K562 (cell line): ENCODE measurements around the gene ZFX. TPM values are rescaled to one million over a fixed set of nuclear protein-coding genes. Genes with fewer than 3 reads are reported as not detected.

Experiments
- ATAC-seq: fragments of 200-7000 bp; cut with Tn5 transposase; 3 replicates; pipeline ENCODE4 v1.9.1; 2020; ENCODE audit warnings: moderate library complexity
- BruUV-seq: library from RNA; stranded (reverse); fragments of 400-500 nt; replicated peaks from 2 replicates; lab custom pipeline; 2021; lab: Mats Ljungman, UMichigan
- CTCF ChIA-PET: fragments of 300-600 bp; formaldehyde crosslinking; extraction: SDS; loops from one replicate; lab custom pipeline; 2021; ENCODE audit warnings: low intra/inter-chr PET ratio; lab: Yijun Ruan, JAX
- POLR2A ChIA-PET: fragments of 300-600, 350-650 bp; sonication (Branson Sonifier 250); formaldehyde crosslinking; extraction: SDS; loops from one replicate; lab custom pipeline; 2021; ENCODE audit warnings: antibody characterized with exemption, inconsistent platforms; lab: Yijun Ruan, JAX
- DNase-seq, 4 experiments: peaks; one replicate each; pipeline versions ENCODE4 v3.0.0 to v3.0.0-alpha.2; 2011 to 2018; ENCODE audit warnings: low spot score in 3 of 4, mixed read lengths in 3 of 4; ENCODE audit errors: extremely low read depth in 1 of 4
- FAIRE-seq: peaks from 2 replicates; lab custom pipeline; 2011; peaks lifted over from hg19 to GRCh38; lab: Jason Lieb, UNC
- H2AFZ ChIP-seq: 2 replicates; pipeline ENCODE4 v1.6.0; 2011; ENCODE audit warnings: low read depth, low read length, control low read depth, inconsistent platforms
- H3K27ac ChIP-seq: fragments of 200-600 bp; 3 replicates; pipeline ENCODE4 v1.8.0; 2011; ENCODE audit warnings: low read depth, mild to moderate bottlenecking, control low read depth, inconsistent platforms, low read length, moderate library complexity, mixed read lengths; ENCODE audit errors: extremely low read depth
- H3K27me3 ChIP-seq, 2 experiments: fragments of 300-600 bp in 1 of 2; 2 replicates in 1 of 2; 3 replicates in 1 of 2; pipeline versions ENCODE4 v1.6.0 to v1.8.0; 2011; ENCODE audit warnings: inconsistent platforms in 2 of 2, low read length in 2 of 2, mild to moderate bottlenecking in 1 of 2, mixed read lengths in 1 of 2, moderate library complexity in 1 of 2; ENCODE audit not compliant: control insufficient read depth in 2 of 2, insufficient read depth in 2 of 2
- H3K36me3 ChIP-seq: fragments of 300-600 bp; 3 replicates; pipeline ENCODE4 v1.8.0; 2011; ENCODE audit warnings: mild to moderate bottlenecking, low read length, inconsistent platforms; ENCODE audit not compliant: control insufficient read depth, insufficient read depth
- H3K4me1 ChIP-seq, 2 experiments: fragments of 200-600 bp in 1 of 2; replicated peaks in 1 of 2; 2 replicates in 1 of 2; 3 replicates in 1 of 2; pipeline versions ENCODE4 v1.5.1 to v1.8.0; 2011; ENCODE audit warnings: inconsistent platforms in 2 of 2, low read length in 2 of 2, mild to moderate bottlenecking in 1 of 2, mixed read lengths in 1 of 2, moderate library complexity in 1 of 2; ENCODE audit not compliant: control insufficient read depth in 2 of 2, insufficient read depth in 2 of 2
- H3K4me2 ChIP-seq: 2 replicates; pipeline ENCODE4 v1.6.1; 2011; ENCODE audit warnings: low read length, control low read depth, inconsistent platforms, mixed read lengths; ENCODE audit not compliant: insufficient read depth
- H3K4me3 ChIP-seq: fragments of 200-600 bp; sonication (generic), shearing (Covaris generic); 2 replicates; pipeline ENCODE4 v1.5.1; 2016; ENCODE audit warnings: control low read depth, inconsistent platforms
- H3K79me2 ChIP-seq: fragments of 200-600 bp; 3 replicates; pipeline ENCODE4 v1.8.0; 2011; ENCODE audit warnings: low read length, inconsistent platforms; ENCODE audit not compliant: control insufficient read depth, insufficient read depth
- H3K9ac ChIP-seq, 2 experiments: 2 replicates each; pipeline versions ENCODE4 v1.6.0 to v1.6.1; 2011; ENCODE audit warnings: low read depth in 2 of 2, low read length in 2 of 2, control low read depth in 1 of 2, inconsistent platforms in 1 of 2, mild to moderate bottlenecking in 1 of 2, mixed read lengths in 1 of 2; ENCODE audit not compliant: insufficient read depth in 1 of 2
- H3K9me1 ChIP-seq: one replicate; pipeline ENCODE4 v1.6.0; 2011; ENCODE audit warnings: inconsistent platforms, mild to moderate bottlenecking, low read length, moderate library complexity; ENCODE audit not compliant: control insufficient read depth, insufficient read depth
- H3K9me3 ChIP-seq: replicated peaks from 2 replicates; pipeline ENCODE4 v1.5.1; 2011; ENCODE audit warnings: low read depth, low read length, inconsistent platforms; ENCODE audit not compliant: control insufficient read depth, insufficient read depth
- H4K20me1 ChIP-seq: replicated peaks from 2 replicates; pipeline ENCODE4 v1.6.1; 2011; ENCODE audit warnings: low read length, inconsistent platforms, mixed read lengths; ENCODE audit not compliant: control insufficient read depth, insufficient read depth
- CBFB ChIP-seq: sonication (generic); formaldehyde crosslinking; IDR thresholded peaks from 2 replicates; pipeline ENCODE4 v1.4.0; 2020; ENCODE audit warnings: mild to moderate bottlenecking, missing genetic modification reagents
- DACH1 ChIP-seq: fragments of 450-650 bp; IDR thresholded peaks from 2 replicates; pipeline ENCODE4 v1.6.1; 2018; ENCODE audit not compliant: partially characterized antibody
- DEAF1 ChIP-seq: fragments of 450-650 bp; formaldehyde crosslinking; IDR thresholded peaks from 2 replicates; pipeline ENCODE4 v1.4.0; 2020; ENCODE audit warnings: mild to moderate bottlenecking, moderate library complexity
- GTF2B ChIP-seq: IDR thresholded peaks from 2 replicates; pipeline ENCODE4 v1.6.1; 2011; ENCODE audit not compliant: insufficient read length; ENCODE audit errors: extremely low read depth
- NONO ChIP-seq, 2 experiments: fragments of 200-400 bp in 1 of 2; fragments of 450-650 bp in 1 of 2; formaldehyde crosslinking in 1 of 2; IDR thresholded peaks; 2 replicates each; pipeline ENCODE4 v1.6.1; 2017; ENCODE audit warnings: low read depth in 2 of 2, mild to moderate bottlenecking in 2 of 2, moderate library complexity in 2 of 2, low read length in 1 of 2
- SPI1 ChIP-seq: IDR thresholded peaks from 2 replicates; pipeline ENCODE4 v1.6.1; 2011; ENCODE audit warnings: low read depth, low read length, control low read depth, borderline replicate concordance
- TEAD2 ChIP-seq: fragments of 450-650 bp; IDR thresholded peaks from 2 replicates; pipeline ENCODE4 v1.6.1; 2016; ENCODE audit warnings: missing genetic modification characterization, control low read depth, missing compliant biosample characterization
- ZBTB26 ChIP-seq: fragments of 450-650 bp; formaldehyde crosslinking; IDR thresholded peaks from 2 replicates; pipeline ENCODE4 v1.4.0; 2022; ENCODE audit warnings: missing genetic modification characterization
- ZNF589 ChIP-seq: fragments of 200-800 bp; sonication (Bioruptor generic); IDR thresholded peaks from 2 replicates; pipeline ENCODE4 v1.6.1; 2016; ENCODE audit warnings: low read depth, missing genetic modification characterization, missing compliant biosample characterization
- in situ Hi-C: fragments of 300-500 bp; cut with MboI; formaldehyde crosslinking; loops from 4 replicates; pipeline ENCODE4 v1.15.0; 2018; ENCODE audit warnings: inconsistent platforms, mixed read lengths
- intact Hi-C: fragments of 100-400 bp; cut with micrococcal nuclease; formaldehyde crosslinking; loops from 2 replicates; pipeline ENCODE4 v1.14.2; 2022
- polyA plus RNA-seq, 8 experiments: library from polyadenylated mRNA; depleted of rRNA in 4 of 8; stranded (reverse) in 5 of 8; unstranded in 3 of 8; fragments of >200 nt; fragmentation: Nextera tagmentation in 2 of 8; fragmentation: Illumina TruSeq in 1 of 8; extraction: Ambion mirVana in 2 of 8; extraction: Trizol in 1 of 8; gene quantifications; 2 replicates each; pipeline versions ENCODE4 v1.2.1 to v1.2.3, GENCODE V29; 2011 to 2014; ENCODE audit warnings: inconsistent platforms in 1 of 8, missing spikeins in 1 of 8
- total RNA-seq, 7 experiments: library from RNA; depleted of rRNA in 6 of 7; stranded (reverse); fragments of >200 nt in 6 of 7; fragmentation: Illumina TruSeq in 2 of 7; extraction: Trizol in 2 of 7; gene quantifications; 2 replicates each; pipeline versions ENCODE4 v1.2.1 to v1.2.3, GENCODE V29; 2011 to 2021; ENCODE audit warnings: low replicate concordance in 1 of 7

The ZFX gene
- total and polyA plus RNA-seq, 9 of the 15 experiments (the other 6 are each of a cell fraction or from before 2014, with no cell fraction given): 5.3 to 25.2 (median 11.4) TPM

- Histone ChIP-seq H3K9me1 (no peaks in the 10 kb centered on the region), H3K4me1 (peaks cover 12 to 25% of the 10 kb centered on the region in 2 experiments; a peak in 4 of 5 replicates), H3K4me2 (no peak overlapping the region), H2AFZ (no peak overlapping the region), H3K27ac (no peak overlapping the region), H3K36me3 (no peaks in the 10 kb centered on the region), H3K4me3 (no peak overlapping the region), H3K9ac (no peak overlapping the region), H4K20me1 (no peaks in the 10 kb centered on the region), H3K27me3 (no peaks in the 10 kb centered on the region), H3K9me3 (no peaks in the 10 kb centered on the region), H3K79me2 (no peaks in the 10 kb centered on the region)
- ATAC-seq: no peak
- no peak for TF ChIP-seq NONO (IDR thresholded peaks at IDR 0.05; ENCODE audit: low read depth in 2 of 2, low read length in 1 of 2)
- no peak for TF ChIP-seq CBFB (CRISPR knock-in tag)
- no peak for TF ChIP-seq GTF2B
- TF ChIP-seq SPI1: no peak
- no peak for TF ChIP-seq ZNF589 (CRISPR knock-in tag)
- TF ChIP-seq DACH1: no peak
- no peak for TF ChIP-seq ZBTB26
- no peak for TF ChIP-seq DEAF1 (CRISPR knock-in tag)
- TF ChIP-seq TEAD2 (tag): no peak
- intact Hi-C loops (no loop called here), in situ Hi-C loops (no loop called here)
- ChIA-PET POLR2A (no interaction called here), CTCF (no interaction called here)
- no TSS peak for BruUV-seq
- no peak for FAIRE-seq
- DNase-seq: no peak
Measured at GRCh38 chrX:24232796-24233195, 83.3 kb downstream of the ZFX start.
